Measurements from ENCODE around the gene HOXD13.

Gene HOXD13

GRCh38 chr2:176099159-176099727 lies 6.7 kb downstream of the HOXD13 start:
- Histone ChIP-seq H3K79me1 (ENCODE audit: low read length) (no peaks in the 10 kb centered on the region), H4K91ac (ENCODE audit: low read depth, low read length) (no peak overlapping the region), H2BK12ac (ENCODE audit: low read length) (no peak overlapping the region), H3K36me3 (ENCODE audit: control insufficient read depth in 1 of 2, insufficient read depth in 2 of 2, low read length in 2 of 2) (no peaks in the 10 kb centered on the region), H3K27me3 (ENCODE audit: insufficient read depth, low read length) (peaks cover 80% of the 10 kb centered on the region), H3K4ac (ENCODE audit: low read depth, low read length) (no peak overlapping the region), H2BK120ac (ENCODE audit: insufficient read depth, low read length, poor library complexity) (no peak overlapping the region), H3K9ac (ENCODE audit: low read length) (no peak overlapping the region), H2AK5ac (ENCODE audit: low read length) (no peak overlapping the region), H3K23ac (ENCODE audit: low read length) (no peak overlapping the region), H3K4me2 (ENCODE audit: low read length) (peak overlapping the region; percentile 43), H4K8ac (ENCODE audit: low read depth, low read length) (no peak overlapping the region), H3K27ac (ENCODE audit: low read depth, low read length) (no peak overlapping the region), H3K9me3 (ENCODE audit: insufficient read depth, low read depth, low read length) (peaks cover 8% of the 10 kb centered on the region), H3K14ac (ENCODE audit: low read length) (no peak overlapping the region), H4K12ac (ENCODE audit: low read depth, low read length) (no peak overlapping the region), H2BK5ac (ENCODE audit: low read depth, low read length, poor library complexity) (no peak overlapping the region), H2AFZ (ENCODE audit: insufficient read depth, low read length, poor library complexity) (no peak overlapping the region), H3K4me3 (ENCODE audit: low read depth, low read length) (no peak overlapping the region), H3K18ac (ENCODE audit: low read length) (no peak overlapping the region), H3K79me2 (ENCODE audit: control insufficient read depth, insufficient read depth, low read length, poor library complexity) (no peaks in the 10 kb centered on the region), H3K4me1 (ENCODE audit: control insufficient read depth in 1 of 2, insufficient read depth in 2 of 2, low read length in 2 of 2) (peaks cover 5 to 24% of the 10 kb centered on the region in 2 experiments)
- no CpG with 5 or more reads among the region's 30 CpGs for WGBS (ENCODE audit: extremely low coverage, insufficient coverage, insufficient read length)
- DNase-seq, result no peak

DNA sequence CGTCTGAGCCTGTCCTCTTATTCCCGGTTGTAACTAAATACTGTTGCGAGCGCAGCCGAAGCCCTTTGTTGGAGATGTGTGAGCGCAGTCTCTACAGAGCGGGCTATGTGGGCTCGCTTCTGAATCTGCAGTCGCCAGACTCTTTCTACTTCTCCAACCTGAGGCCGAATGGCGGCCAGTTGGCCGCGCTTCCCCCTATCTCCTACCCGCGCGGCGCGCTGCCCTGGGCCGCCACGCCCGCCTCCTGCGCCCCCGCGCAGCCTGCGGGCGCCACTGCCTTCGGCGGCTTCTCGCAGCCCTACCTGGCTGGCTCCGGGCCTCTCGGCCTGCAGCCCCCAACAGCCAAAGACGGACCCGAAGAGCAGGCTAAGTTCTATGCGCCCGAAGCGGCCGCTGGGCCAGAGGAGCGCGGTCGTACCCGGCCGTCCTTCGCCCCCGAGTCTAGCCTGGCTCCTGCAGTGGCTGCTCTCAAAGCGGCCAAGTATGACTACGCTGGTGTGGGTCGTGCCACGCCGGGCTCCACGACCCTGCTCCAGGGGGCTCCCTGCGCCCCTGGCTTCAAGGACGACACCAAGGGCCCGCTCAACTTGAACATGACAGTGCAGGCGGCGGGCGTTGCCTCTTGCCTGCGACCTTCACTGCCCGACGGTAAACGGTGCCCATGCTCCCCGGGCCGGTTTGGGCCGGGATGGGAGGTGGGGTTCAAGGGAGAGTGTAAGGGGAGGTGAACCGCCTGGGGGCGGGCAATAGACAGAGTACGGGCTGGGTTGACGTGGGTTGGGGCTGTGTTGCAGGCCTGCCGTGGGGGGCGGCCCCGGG lies 7.4 kb downstream of the HOXD13 start, which contains the start of gene HOXD12:
Gene HOXD12, plus strand, starts transcription at position 68 of the 819 bp plus-strand sequence. Its CDS starts 7 bp downstream, at position 75.
- Histone ChIP-seq H3K23ac (ENCODE audit: low read length) (no peak within 1 kb of the TSS), H3K79me2 (ENCODE audit: control insufficient read depth, insufficient read depth, low read length, poor library complexity) (no peaks in the 10 kb centered on the region), H3K4ac (ENCODE audit: low read depth, low read length) (no peak within 1 kb of the TSS), H3K4me2 (ENCODE audit: low read length) (peak within 1 kb of the TSS; percentile 86), H4K91ac (ENCODE audit: low read depth, low read length) (no peak within 1 kb of the TSS), H3K79me1 (ENCODE audit: low read length) (peaks cover 4% of the 10 kb centered on the region), H3K4me3 (ENCODE audit: low read depth, low read length) (no peak within 1 kb of the TSS), H3K4me1 (ENCODE audit: control insufficient read depth in 1 of 2, insufficient read depth in 2 of 2, low read length in 2 of 2) (peaks cover 5 to 28% of the 10 kb centered on the region in 2 experiments), H3K14ac (ENCODE audit: low read length) (no peak within 1 kb of the TSS), H2BK12ac (ENCODE audit: low read length) (no peak within 1 kb of the TSS), H3K9me3 (ENCODE audit: insufficient read depth, low read depth, low read length) (peaks cover 8% of the 10 kb centered on the region), H3K9ac (ENCODE audit: low read length) (no peak within 1 kb of the TSS), H2AFZ (ENCODE audit: insufficient read depth, low read length, poor library complexity) (no peak within 1 kb of the TSS), H2BK5ac (ENCODE audit: low read depth, low read length, poor library complexity) (no peak within 1 kb of the TSS), H3K18ac (ENCODE audit: low read length) (no peak within 1 kb of the TSS), H4K8ac (ENCODE audit: low read depth, low read length) (no peak within 1 kb of the TSS), H2AK5ac (ENCODE audit: low read length) (no peak within 1 kb of the TSS), H3K27me3 (ENCODE audit: insufficient read depth, low read length) (peaks cover 82% of the 10 kb centered on the region), H2BK120ac (ENCODE audit: insufficient read depth, low read length, poor library complexity) (no peak within 1 kb of the TSS), H3K27ac (ENCODE audit: low read depth, low read length) (no peak within 1 kb of the TSS), H3K36me3 (ENCODE audit: control insufficient read depth in 1 of 2, insufficient read depth in 2 of 2, low read length in 2 of 2) (no peaks in the 10 kb centered on the region), H4K12ac (ENCODE audit: low read depth, low read length) (no peak within 1 kb of the TSS)
- DNase-seq, result no peak
- WGBS (ENCODE audit: extremely low coverage, insufficient coverage, insufficient read length), result no CpG with 5 or more reads among the region's 70 CpGs

DNA sequence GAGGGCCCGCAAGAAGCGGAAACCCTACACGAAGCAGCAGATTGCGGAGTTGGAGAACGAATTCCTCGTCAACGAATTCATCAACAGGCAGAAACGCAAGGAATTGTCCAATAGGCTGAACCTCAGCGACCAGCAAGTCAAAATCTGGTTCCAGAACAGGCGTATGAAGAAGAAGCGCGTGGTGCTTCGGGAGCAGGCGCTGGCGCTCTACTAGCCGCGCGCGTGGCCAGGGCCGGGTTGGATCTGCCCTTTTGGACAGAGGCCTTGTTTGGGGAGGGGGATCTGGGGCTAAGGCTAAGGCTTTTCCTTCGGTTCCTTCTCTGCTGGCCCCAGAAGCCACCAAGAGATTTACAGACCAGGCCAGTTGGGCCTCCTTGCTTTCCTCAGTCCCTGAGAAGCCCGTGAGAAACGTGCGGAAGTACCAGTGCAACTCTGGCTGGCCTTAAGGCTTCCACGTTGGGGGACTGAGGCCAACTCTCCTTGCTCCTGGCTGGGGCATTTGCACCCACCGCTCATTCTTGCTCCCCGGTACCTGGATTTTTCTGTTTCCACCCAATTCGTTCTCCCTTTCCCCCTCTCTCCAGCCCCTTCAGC lies 8.1 kb downstream of the HOXD13 start:
- Histone ChIP-seq H3K79me2 (ENCODE audit: control insufficient read depth, insufficient read depth, low read length, poor library complexity) (no peaks in the 10 kb centered on the region), H3K14ac (ENCODE audit: low read length) (no peak overlapping the region), H3K4ac (ENCODE audit: low read depth, low read length) (no peak overlapping the region), H4K12ac (ENCODE audit: low read depth, low read length) (no peak overlapping the region), H3K79me1 (ENCODE audit: low read length) (peaks cover 4% of the 10 kb centered on the region), H3K4me2 (ENCODE audit: low read length) (peak overlapping the region; percentile 43), H2AFZ (ENCODE audit: insufficient read depth, low read length, poor library complexity) (no peak overlapping the region), H2BK120ac (ENCODE audit: insufficient read depth, low read length, poor library complexity) (no peak overlapping the region), H3K9ac (ENCODE audit: low read length) (no peak overlapping the region), H3K27me3 (ENCODE audit: insufficient read depth, low read length) (peaks cover 85% of the 10 kb centered on the region), H4K8ac (ENCODE audit: low read depth, low read length) (no peak overlapping the region), H4K91ac (ENCODE audit: low read depth, low read length) (no peak overlapping the region), H2BK5ac (ENCODE audit: low read depth, low read length, poor library complexity) (no peak overlapping the region), H3K36me3 (ENCODE audit: control insufficient read depth in 1 of 2, insufficient read depth in 2 of 2, low read length in 2 of 2) (no peaks in the 10 kb centered on the region), H3K23ac (ENCODE audit: low read length) (no peak overlapping the region), H3K18ac (ENCODE audit: low read length) (no peak overlapping the region), H3K4me1 (ENCODE audit: control insufficient read depth in 1 of 2, insufficient read depth in 2 of 2, low read length in 2 of 2) (peaks cover 5 to 28% of the 10 kb centered on the region in 2 experiments), H2AK5ac (ENCODE audit: low read length) (no peak overlapping the region), H3K4me3 (ENCODE audit: low read depth, low read length) (no peak overlapping the region), H2BK12ac (ENCODE audit: low read length) (no peak overlapping the region), H3K9me3 (ENCODE audit: insufficient read depth, low read depth, low read length) (peaks cover 10% of the 10 kb centered on the region), H3K27ac (ENCODE audit: low read depth, low read length) (no peak overlapping the region)
- WGBS (ENCODE audit: extremely low coverage, insufficient coverage, insufficient read length), result no CpG with 5 or more reads among the region's 28 CpGs
- no peak for DNase-seq

DNA sequence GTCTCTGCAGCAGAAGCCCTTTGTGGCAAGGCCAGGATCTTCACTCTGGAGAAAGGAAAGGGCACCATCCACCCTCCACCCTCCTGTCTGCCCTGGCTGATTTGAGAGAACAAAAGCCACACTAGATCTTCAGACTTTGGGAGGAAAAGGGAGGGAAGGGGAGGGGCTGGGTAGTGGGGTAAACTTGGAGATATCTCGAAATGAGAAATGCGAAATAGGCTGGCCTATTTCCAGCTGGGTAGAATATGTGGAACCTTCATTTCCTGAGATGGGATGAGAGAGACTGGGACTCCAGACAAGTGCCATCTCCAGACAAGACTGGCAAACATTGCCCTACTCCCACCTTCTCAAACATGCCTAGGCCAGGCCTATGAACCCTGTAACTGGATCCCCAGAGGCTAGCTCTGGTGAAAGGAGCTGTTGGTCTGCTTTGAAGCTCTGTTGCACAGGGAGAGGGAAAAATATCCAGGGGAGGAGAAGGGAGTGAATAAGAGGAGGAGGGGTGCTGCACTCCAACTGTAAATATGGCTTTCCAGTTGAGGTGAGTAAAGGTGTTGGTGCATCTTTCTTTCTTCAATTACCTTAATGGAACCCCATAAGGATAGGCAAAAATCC lies 8.8 kb downstream of the HOXD13 start:
- no peak overlapping the region for H2BK120ac ChIP-seq (ENCODE audit: insufficient read depth, low read length, poor library complexity)
- H2AK5ac ChIP-seq (ENCODE audit: low read length), result no peak overlapping the region
- peaks cover 5 to 28% of the 10 kb centered on the region in 2 experiments for H3K4me1 ChIP-seq (ENCODE audit: control insufficient read depth in 1 of 2, insufficient read depth in 2 of 2, low read length in 2 of 2)
- no peak overlapping the region for H4K91ac ChIP-seq (ENCODE audit: low read depth, low read length)
- H3K14ac ChIP-seq (ENCODE audit: low read length), result no peak overlapping the region
- no peak overlapping the region for H3K4me2 ChIP-seq (ENCODE audit: low read length)
- H3K79me2 ChIP-seq (ENCODE audit: control insufficient read depth, insufficient read depth, low read length, poor library complexity), result no peaks in the 10 kb centered on the region
- peaks cover 12% of the 10 kb centered on the region for H3K9me3 ChIP-seq (ENCODE audit: insufficient read depth, low read depth, low read length)
- no peak overlapping the region for H3K4me3 ChIP-seq (ENCODE audit: low read depth, low read length)
- H3K9ac ChIP-seq (ENCODE audit: low read length), result no peak overlapping the region
- peaks cover 91% of the 10 kb centered on the region for H3K27me3 ChIP-seq (ENCODE audit: insufficient read depth, low read length)
- no peak overlapping the region for H4K12ac ChIP-seq (ENCODE audit: low read depth, low read length)
- H3K18ac ChIP-seq (ENCODE audit: low read length), result no peak overlapping the region
- no peak overlapping the region for H4K8ac ChIP-seq (ENCODE audit: low read depth, low read length)
- no peak overlapping the region for H3K4ac ChIP-seq (ENCODE audit: low read depth, low read length)
- no CpG with 5 or more reads among the region's 2 CpGs for whole genome bisulfite sequencing (ENCODE audit: extremely low coverage, insufficient coverage, insufficient read length)
- H3K79me1 ChIP-seq (ENCODE audit: low read length), result peaks cover 4% of the 10 kb centered on the region
- no peak for DNase-seq
- H2BK12ac ChIP-seq (ENCODE audit: low read length), result no peak overlapping the region
- no peak overlapping the region for H3K23ac ChIP-seq (ENCODE audit: low read length)
- no peak overlapping the region for H3K27ac ChIP-seq (ENCODE audit: low read depth, low read length)
- H3K36me3 ChIP-seq (ENCODE audit: control insufficient read depth in 1 of 2, insufficient read depth in 2 of 2, low read length in 2 of 2), result no peaks in the 10 kb centered on the region
- H2BK5ac ChIP-seq (ENCODE audit: low read depth, low read length, poor library complexity), result no peak overlapping the region
- H2AFZ ChIP-seq (ENCODE audit: insufficient read depth, low read length, poor library complexity), result no peak overlapping the region
